ENCODE results near the gene TPST2. TPM values are rescaled to one million over a fixed set of nuclear protein-coding genes. Genes with fewer than 3 reads are reported as not detected.

TPST2 gene
- total RNA-seq, 4 donors from 2014 or later: 27.2 to 40.6 (median 32.5) TPM

DNA sequence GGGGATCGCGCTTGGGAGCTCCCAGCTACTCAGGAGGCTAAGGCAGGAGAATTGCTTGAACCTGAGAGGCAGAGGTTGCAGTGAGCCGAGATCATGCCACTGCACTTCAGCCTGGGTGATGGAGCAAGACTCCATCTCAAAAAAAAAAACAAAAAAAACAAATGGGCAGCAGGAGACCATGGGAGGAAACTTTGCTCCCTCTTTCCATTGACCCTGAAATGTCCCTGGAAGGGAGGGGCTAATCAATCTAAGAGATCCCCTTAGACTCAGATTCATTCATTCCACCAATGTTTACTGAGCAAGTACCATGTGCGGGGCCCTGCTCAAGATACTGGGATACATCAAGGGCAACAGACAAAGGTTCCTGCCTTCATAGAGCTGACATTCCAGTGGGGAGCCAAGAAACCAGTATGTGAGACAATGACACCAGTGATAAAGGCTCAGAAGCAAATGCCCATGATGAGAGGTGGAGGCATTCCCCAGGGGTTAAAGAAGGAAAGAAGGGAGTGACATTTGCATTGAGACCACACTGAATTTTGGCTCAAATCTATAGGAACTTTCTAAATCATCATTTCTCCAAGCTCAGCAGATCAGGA lies 39.9 kb downstream of the TPST2 start:
- WGBS, 2 donors: 92 to 98% methylated on average over 4 of the region's 4 CpGs
- Histone ChIP-seq H3K4me1 (peaks cover 14 to 76% (median 17%) of the 10 kb centered on the region in 3 donors), H3K4me3 (no peak overlapping the region), H3K27me3 (no peaks in the 10 kb centered on the region), H3K27ac (peak overlapping the region in 2 of 4 donors; percentile 50 to 78), H3K9me3 (no peaks in the 10 kb centered on the region), H3K36me3 (peaks cover 0 to 4% (median 0%) of the 10 kb centered on the region in 3 donors)
- DNase-seq: no peak
- intact Hi-C loops (cut with DNase I): no loop called here
- TF ChIP-seq, protein P1, sequence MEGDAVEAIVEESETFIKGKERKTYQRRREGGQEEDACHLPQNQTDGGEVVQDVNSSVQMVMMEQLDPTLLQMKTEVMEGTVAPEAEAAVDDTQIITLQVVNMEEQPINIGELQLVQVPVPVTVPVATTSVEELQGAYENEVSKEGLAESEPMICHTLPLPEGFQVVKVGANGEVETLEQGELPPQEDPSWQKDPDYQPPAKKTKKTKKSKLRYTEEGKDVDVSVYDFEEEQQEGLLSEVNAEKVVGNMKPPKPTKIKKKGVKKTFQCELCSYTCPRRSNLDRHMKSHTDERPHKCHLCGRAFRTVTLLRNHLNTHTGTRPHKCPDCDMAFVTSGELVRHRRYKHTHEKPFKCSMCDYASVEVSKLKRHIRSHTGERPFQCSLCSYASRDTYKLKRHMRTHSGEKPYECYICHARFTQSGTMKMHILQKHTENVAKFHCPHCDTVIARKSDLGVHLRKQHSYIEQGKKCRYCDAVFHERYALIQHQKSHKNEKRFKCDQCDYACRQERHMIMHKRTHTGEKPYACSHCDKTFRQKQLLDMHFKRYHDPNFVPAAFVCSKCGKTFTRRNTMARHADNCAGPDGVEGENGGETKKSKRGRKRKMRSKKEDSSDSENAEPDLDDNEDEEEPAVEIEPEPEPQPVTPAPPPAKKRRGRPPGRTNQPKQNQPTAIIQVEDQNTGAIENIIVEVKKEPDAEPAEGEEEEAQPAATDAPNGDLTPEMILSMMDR (IDR thresholded peaks at IDR 0.05): no peak
- no peak for TF ChIP-seq POLR2A (IDR thresholded peaks at IDR 0.05)

DNA sequence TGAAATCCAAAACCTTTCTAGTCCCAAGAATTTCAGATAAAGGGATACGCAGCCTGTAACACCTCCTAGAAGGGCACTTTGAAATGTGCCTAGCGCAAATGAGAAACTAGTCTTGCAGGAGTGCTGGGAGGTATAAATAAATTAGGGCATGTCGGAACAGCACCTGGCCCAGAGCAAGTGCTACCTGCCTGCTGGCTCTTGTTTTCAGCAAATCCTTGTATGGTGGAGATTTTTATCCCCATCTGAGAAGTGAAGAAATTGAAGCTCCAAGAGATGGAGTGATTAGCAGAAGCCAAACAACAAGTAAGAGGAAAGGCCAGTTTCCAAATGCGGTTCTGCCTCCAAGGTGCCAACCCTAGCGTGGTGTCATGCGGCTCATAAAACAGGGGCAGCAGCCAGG lies 40.9 kb downstream of the TPST2 start:
- Histone ChIP-seq H3K36me3 (peaks cover 0 to 11% (median 0%) of the 10 kb centered on the region in 3 donors), H3K9me3 (no peaks in the 10 kb centered on the region), H3K27ac (peak overlapping the region; percentile 27 to 83 (median 64)), H3K4me3 (no peak overlapping the region), H3K4me1 (peaks cover 14 to 66% (median 17%) of the 10 kb centered on the region in 3 donors), H3K27me3 (no peaks in the 10 kb centered on the region)
- DNase-seq: no peak
- TF ChIP-seq, protein P1 (IDR thresholded peaks at IDR 0.05): no peak
- no peak for TF ChIP-seq POLR2A (IDR thresholded peaks at IDR 0.05)
- WGBS, 2 donors: 28 to 53% methylated on average over 6 of the region's 6 CpGs
- intact Hi-C loops (cut with DNase I): no loop called here

DNA sequence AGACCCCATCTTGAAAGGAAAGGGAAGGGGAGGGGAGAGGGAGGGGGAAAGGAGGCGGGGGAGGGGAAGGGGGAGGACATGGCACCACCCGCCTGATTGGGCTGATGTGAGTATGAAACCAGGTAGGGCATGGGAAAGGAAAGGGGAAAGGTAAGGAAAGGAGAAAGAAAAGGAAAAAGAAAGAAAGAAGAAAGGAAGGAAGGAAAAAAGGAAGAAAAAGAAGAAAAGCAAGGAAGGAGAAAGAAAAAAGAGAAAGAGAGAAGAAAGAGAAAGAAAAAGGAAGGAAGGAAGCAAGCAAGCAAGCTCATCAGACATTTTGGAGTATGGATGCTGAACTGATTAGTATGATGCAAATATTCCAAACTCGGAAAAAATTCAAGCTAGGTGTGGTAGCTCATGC lies 41.6 kb downstream of the TPST2 start:
- Histone ChIP-seq H3K27me3 (no peaks in the 10 kb centered on the region), H3K4me1 (peaks cover 14 to 59% (median 17%) of the 10 kb centered on the region in 3 donors), H3K4me3 (no peak overlapping the region), H3K9me3 (no peaks in the 10 kb centered on the region), H3K36me3 (peaks cover 0 to 16% (median 0%) of the 10 kb centered on the region in 3 donors), H3K27ac (peak overlapping the region in 3 of 4 donors; percentile 50 to 83 (median 78))
- intact Hi-C loops (cut with DNase I): no loop called here
- DNase-seq: no peak
- no peak for TF ChIP-seq POLR2A (IDR thresholded peaks at IDR 0.05)
- TF ChIP-seq, protein P1 (IDR thresholded peaks at IDR 0.05): no peak
- 77 to 83% methylated on average over 3 of the region's 3 CpGs for WGBS, 2 donors

DNA sequence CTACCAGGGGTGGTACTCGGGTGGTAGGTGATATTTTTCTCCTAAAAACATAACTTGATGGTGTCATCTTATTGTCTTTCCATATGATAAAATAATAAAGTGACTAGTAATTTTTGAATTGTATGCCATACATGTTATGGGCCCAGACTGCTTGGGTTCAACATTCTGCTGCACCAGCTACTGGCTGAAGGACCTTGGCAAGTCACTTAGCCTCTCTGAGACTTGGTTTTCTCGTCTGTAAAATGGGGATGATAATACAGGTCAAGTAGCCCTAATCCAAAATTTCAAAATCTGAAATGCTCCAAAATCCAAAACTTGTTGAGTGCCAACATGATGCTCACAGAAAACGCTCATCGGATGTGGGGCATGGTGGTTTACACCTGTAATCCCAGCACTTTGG lies 42.1 kb downstream of the TPST2 start:
- H3K36me3 ChIP-seq: peaks cover 0 to 21% (median 0%) of the 10 kb centered on the region in 3 donors
- TF ChIP-seq, protein P1 (IDR thresholded peaks at IDR 0.05): no peak
- TF ChIP-seq POLR2A (IDR thresholded peaks at IDR 0.05): no peak
- intact Hi-C loops (cut with DNase I): no loop called here
- 76 to 86% methylated on average over 2 of the region's 4 CpGs for WGBS, 2 donors
- H3K4me1 ChIP-seq: peaks cover 14 to 55% (median 17%) of the 10 kb centered on the region in 3 donors
- DNase-seq: no peak
- H3K27me3 ChIP-seq: no peaks in the 10 kb centered on the region
- H3K4me3 ChIP-seq: no peak overlapping the region
- no peaks in the 10 kb centered on the region for H3K9me3 ChIP-seq
- peak overlapping the region in 2 of 4 donors; percentile 50 to 78 for H3K27ac ChIP-seq

DNA sequence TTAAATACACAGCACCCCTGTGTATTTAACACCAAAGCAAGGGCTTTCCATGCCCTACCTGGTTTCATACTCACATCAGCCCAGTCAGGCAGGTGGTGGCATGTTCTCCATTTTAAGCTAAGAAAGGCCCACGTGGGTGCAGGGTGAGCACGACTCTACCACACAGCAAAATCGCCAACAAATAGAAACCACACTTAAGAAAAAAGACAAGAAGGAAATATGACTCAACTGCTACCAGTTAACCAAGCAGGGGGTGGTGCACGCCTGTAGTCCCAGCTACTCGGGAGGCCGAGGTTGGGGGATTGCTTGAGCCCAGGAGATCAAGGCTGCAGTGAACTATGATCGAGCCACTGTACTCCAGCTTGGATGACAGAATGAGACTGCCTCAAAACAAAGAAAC lies 42.5 kb downstream of the TPST2 start:
- H3K36me3 ChIP-seq: peaks cover 0 to 25% (median 0%) of the 10 kb centered on the region in 3 donors
- H3K9me3 ChIP-seq: no peaks in the 10 kb centered on the region
- H3K27ac ChIP-seq: peak overlapping the region in 3 of 4 donors; percentile 1 to 28 (median 7)
- H3K4me1 ChIP-seq: peaks cover 14 to 52% (median 17%) of the 10 kb centered on the region in 3 donors
- intact Hi-C loops (cut with DNase I): no loop called here
- H3K27me3 ChIP-seq: no peaks in the 10 kb centered on the region
- DNase-seq: no peak
- WGBS, 2 donors: 33 to 55% methylated on average over 7 of the region's 7 CpGs
- no peak for TF ChIP-seq POLR2A (IDR thresholded peaks at IDR 0.05)
- TF ChIP-seq, protein P1 (IDR thresholded peaks at IDR 0.05): no peak
- H3K4me3 ChIP-seq: no peak overlapping the region

All from esophagus squamous epithelium (tissue), 5 donors.